SH-SY5Y (cell line): ENCODE results near the gene C6orf118.

Source experiments
- GATA2 ChIP-seq: IDR thresholded peaks from 2 replicates; pipeline ENCODE4 v1.6.1; 2011; ENCODE audit warnings: mild to moderate bottlenecking, low read depth, low read length
- GATA3 ChIP-seq: IDR thresholded peaks from 2 replicates; pipeline ENCODE4 v1.6.1; 2011; ENCODE audit warnings: low read depth, mild to moderate bottlenecking, low read length, moderate library complexity

Gene C6orf118

DNA sequence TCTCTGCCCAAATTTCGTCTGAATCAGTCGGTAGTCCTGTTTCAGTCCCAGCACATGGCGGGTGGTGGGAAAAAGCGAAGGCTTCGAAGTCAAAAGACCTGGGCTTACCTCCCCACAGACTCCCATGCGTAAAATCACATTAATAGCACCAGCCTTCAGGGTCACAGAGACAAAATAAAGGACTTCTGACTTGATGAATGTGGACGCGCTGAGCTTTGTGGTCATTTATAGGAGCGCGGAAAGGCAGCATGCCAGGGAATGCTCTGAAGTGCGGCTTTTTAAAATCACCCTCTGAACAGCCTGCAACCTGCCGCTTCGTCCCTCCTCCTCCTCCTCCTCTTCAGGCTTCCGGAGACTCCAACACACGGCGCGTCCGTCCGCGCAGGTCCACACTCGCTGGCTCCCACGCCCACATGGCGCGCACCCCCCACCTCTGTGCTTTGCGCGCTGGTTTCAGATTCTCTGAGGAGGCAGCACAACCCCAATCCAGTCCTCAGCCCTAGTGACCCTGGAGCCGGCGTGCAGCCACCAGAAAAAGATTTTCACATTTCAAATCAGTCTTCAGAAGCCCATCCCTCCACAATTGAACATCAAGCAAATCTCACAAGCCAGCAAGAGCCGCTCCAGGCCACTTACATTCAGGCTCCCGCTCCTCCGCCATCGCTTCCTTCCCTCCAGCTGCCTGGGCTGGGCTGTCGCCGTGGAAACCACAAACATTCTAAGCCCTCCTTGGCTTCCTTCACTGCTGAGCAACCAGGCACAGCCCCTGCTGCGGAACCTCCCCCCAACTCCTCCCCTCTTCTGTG lies at the start of gene C6orf118:
Gene C6orf118, minus strand, starts transcription at position 680 of the 806 bp plus-strand sequence. Its CDS starts 19 bp downstream, at position 661.
- no peak for TF ChIP-seq GATA3
- TF ChIP-seq GATA2, result no peak

DNA sequence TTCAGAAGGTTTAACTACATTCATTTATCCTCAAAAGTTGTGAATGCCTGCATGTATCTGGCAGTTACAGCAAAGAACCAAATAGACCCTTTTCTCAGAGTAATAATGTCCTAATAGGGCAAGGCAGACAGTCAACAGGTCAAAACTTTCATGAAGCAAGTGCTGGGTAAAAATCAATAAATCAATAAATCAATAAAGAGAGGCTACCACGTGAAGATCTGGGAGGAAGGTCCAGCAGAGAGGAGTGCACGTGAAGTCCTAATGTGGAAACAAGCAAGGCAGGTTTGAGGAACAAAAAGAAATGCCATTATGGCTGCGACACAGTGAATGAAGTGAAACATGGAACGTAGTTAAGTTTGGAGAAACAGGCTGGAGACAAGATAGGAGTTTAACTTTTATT lies 36.3 kb upstream of the C6orf118 start:
- TF ChIP-seq GATA2 (no peak), GATA3 (no peak)

- TF ChIP-seq GATA2, result no peak
- no peak for TF ChIP-seq GATA3
These were observed 31.1 kb upstream of the C6orf118 start for GRCh38 chr6:165340532-165340931.

DNA sequence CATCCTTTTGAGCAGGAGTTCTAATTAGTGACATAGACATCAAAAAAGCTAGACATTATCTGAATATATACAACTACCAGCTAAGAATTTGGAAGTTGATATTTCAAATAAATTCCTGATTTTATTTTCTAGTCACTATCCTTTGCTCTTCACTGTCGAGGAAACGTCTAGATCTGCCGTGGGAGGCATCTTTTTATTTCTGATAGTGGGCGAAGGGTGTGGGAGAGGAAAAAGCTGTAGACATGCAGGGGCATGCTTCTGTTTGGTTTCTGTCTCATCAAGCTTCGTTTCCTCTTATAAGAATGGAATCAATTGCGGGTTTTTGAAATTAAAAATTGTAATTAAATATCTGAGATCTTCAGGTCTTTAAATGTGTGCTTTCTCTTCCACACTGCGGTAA lies 16.2 kb upstream of the C6orf118 start:
- TF ChIP-seq GATA2 (no peak), GATA3 (no peak)

DNA sequence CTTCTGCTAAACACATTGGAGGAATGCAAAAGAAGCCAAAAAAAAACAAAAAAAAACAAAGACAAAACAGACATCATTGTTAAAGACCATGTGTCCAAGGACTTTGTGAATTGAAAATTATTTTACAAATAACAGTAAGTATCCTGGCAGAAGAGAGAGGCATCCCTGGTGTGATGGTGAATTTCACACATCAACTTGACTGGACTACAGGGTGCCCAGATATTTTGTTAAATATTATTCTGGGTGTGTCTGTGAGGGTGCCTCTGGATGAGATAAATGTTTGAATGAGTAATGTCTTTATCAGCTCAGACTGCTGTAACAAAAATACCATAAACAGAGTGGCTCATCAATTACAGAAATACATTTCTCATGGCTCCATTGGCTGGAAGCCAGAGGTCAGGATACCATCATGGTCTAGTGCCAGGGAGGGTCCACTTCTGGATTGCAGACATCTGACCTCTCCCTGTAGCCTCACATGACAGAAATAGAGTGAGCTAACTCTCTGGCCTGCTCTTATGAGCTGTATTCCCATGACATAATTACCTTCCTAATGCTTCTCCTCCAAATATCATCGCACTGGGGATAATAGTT lies 12.2 kb upstream of the C6orf118 start:
- TF ChIP-seq GATA2 (no peak), GATA3 (no peak)

DNA sequence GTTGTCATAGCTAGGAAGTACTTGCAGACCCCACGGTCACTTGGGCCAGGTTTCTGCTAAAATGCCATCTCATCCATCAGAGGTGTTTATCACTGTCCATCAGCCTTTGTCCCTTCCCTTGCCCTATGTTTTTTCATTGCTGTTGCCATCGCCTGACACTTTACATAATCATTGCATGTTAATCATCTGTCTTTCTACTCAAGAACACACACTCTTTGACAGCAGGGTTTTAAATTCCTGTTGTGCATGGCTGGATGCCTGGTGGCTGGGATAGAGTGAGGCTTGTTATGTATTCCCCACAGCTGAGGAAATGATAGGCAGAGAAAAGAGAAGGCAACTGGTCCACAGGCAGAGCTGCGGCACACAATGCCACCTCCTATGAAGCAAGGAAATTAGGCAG lies 11.7 kb upstream of the C6orf118 start:
- TF ChIP-seq GATA3, result no peak

DNA sequence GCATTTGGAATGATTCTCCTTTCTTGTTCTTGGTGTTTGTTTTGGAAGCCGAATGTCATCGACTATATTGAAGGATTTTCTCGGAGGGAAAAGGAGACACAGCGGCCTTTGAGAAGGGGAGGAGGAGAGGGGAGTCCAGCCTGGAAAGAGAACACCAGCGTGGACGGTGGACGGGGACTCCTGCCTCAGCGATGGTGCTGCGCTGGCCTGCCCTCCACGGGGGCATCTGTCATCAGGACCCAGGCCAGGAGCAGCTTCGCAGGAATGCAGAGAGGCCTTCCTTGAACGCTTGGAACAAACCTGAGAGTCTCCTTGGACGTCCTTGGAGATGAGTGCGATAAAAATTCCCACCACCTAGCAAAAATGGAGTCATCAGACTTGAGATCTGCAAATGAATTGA lies 8.3 kb upstream of the C6orf118 start:
- TF ChIP-seq GATA3 (no peak), GATA2 (no peak)

GRCh38 chr6:165306955-165307354 lies 2.5 kb downstream of the C6orf118 start:
- TF ChIP-seq GATA2, result no peak
- TF ChIP-seq GATA3, result no peak

DNA sequence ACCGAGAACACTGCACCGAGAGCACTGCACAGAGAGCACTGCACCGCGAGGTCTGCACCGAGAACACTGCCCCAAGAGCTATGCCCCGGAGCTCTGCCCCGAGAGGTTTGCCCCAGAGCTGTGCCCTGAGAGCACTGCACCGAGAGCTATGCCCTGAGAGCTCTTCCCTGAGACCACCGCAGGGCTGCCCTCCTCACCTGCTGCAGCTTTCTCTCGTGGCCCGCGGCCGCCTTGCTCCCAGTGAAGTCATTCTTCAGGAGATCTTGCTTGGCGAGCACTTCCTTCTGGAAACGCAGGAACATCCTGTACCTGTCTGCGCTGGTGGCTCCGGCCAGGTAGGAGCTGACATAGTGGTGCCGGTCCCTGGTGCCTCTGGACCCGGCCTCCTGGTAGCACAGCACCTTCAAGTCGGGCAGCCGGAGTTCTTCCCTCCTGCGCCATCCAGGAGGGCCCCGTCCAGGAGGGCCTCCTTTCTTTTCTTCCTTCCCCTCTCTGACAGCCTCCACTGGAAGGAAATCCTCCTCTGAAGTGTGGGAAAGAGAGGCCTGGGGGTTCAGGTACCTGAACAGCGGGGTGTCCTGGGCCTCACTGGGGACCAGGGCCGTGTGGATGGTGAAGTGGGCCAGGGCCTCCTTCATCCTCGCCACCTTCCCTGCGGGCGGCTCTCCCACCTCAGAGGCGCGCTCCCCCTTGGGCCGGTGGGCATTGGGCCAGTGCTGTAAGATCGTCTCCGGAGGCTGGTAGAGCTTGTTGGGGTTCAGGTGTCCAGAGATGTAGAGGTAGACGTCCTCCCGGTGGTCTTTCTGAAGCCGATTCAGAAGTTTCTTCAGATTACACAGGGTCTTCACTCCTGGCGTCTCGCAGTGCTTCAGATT lies 7.8 kb downstream of the C6orf118 start:
- TF ChIP-seq GATA2 (no peak), GATA3 (no peak)

DNA sequence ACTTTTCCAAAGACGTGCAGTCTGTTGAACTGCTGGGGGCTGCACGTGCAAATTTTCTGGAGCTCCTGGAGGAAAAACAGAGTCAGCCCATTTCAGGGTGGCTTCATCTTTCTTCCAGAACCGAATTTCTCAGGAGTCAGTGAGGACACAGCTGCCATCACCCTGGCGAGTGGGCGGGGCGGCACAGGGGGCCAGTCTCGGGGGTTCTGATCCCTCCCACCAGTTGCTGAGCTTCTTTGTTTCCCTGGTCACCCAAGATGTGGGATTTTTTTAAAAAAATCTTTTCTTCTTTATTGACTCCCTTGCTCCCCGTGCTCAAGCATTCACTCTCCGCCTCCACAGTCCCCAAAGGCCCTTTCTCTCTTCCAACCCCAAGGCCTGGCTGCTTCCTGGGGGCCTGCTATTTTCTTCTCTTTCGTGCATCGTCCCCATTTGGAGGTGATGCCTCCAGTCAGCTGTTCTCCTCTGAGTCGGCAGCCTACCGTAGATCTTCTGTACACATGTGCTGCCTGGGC lies 8.9 kb downstream of the C6orf118 start:
- TF ChIP-seq GATA2 (no peak), GATA3 (no peak)

GRCh38 chr6:165298875-165299274 lies 10.5 kb downstream of the C6orf118 start:
- TF ChIP-seq GATA3, result no peak
- no peak for TF ChIP-seq GATA2

DNA sequence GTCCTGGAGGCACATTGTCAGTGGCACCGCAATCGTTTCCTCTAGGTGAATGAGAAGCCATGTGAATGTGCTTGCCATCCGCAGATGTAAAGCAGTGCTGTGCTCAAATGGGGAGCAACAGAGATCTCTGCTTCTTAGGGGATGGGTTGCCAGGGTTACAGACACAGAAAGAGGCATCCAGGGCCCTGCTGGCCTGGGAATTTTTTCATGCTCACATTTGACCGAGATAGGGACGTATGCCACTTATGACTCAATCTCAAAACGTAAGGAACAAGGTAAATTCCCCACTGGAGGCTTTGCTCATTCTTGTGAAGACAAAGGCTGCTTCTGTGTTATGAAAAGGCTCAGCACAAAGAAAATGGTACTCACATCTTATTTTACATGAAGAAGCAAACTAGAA lies 11.0 kb downstream of the C6orf118 start:
- TF ChIP-seq GATA3, result no peak
- no peak for TF ChIP-seq GATA2

- TF ChIP-seq GATA2, result no peak
- TF ChIP-seq GATA3, result no peak
These were observed 16.7 kb downstream of the C6orf118 start for GRCh38 chr6:165292657-165293056.

- TF ChIP-seq GATA2 (no peak), GATA3 (no peak)
These were observed 34.8 kb downstream of the C6orf118 start for GRCh38 chr6:165274611-165275010.
